HG03045 (cell line): ENCODE data around the gene TUSC2.

Experiments
- ATAC-seq: cut with Tn5 transposase; IDR thresholded peaks from one replicate; pipeline ENCODE4 v1.9.1; 2021; ENCODE audit warnings: mild to moderate bottlenecking, moderate library complexity; ENCODE audit not compliant: unreplicated experiment

The TUSC2 gene

DNA sequence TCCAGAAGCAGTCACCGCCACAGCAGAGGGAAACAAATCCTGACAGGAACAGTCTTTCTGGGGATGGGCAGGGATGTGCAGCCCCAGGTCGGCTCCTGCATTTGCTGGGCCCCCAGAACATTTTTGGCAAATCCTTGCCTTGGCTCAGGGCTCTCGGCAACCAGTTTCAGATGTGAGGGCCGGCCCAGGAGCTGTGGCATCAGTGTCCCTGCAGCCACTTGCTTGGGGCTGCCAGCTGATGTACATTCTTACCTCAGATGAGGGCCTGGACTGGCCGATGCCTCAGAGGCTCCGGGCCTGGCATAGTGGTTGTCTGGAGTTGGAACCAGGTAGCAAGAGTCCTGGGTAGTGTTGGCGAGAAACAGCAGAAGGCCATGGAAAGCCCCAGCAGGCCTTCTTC is 26.8 kb upstream of the TUSC2 start:
- no peak for ATAC-seq

DNA sequence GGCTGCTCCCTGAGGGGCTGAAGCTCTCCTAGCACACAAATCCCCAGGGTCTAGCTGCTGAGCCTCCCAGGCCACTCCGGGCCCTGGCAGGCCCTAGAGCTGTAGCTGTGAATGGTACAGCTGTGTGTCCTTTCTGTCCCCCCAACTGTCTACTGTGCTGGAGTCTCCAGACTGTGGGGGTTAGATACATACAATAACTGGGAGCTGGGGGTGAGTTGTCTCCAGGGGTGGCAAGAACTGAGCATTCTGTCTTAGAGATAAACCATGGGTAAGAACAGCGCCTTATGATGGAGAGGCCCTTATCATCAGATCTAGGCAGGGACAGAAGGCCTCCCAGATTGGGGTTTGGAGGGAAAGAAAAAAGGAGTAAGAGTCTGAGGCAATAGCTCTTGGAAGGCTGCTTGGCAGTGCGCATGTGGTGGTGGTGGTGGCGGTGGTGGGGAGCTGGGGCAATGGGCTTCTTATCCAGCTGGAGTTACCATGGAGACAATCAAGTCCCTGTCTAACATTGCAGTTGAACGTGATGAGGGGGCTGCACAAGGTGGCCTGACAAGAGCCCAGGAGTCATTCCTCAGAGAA is 26.3 kb upstream of the TUSC2 start:
- ATAC-seq, result no peak

DNA sequence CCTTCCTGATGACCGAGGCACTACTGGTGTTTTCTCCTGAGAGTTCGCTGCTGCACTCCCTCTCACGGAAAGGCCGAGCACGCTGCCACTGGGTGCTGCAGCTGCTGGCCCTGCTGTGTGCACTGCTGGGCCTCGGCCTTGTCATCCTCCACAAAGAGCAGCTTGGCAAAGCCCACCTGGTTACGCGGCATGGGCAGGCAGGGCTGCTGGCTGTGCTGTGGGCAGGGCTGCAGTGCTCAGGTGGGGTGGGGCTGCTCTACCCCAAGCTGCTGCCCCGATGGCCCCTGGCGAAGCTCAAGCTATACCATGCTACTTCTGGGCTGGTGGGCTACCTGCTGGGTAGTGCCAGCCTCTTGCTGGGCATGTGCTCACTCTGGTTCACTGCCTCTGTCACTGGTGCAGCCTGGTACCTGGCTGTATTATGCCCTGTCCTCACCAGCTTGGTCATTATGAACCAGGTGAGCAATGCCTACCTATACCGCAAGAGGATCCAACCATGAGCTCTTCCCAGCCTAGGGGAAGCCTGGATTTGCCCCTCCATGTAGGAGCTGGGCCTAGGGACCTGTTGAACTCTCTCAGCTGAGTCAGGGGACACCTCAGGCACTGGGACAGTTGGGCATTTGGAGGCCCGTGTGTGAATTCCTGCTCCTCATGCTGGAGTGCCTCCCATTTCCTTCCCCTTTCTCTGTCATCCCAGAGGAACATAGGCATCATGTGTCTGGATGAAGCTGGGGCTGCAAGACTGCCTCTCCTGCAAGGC is 25.4 kb upstream of the TUSC2 start:
- ATAC-seq, result no peak

DNA sequence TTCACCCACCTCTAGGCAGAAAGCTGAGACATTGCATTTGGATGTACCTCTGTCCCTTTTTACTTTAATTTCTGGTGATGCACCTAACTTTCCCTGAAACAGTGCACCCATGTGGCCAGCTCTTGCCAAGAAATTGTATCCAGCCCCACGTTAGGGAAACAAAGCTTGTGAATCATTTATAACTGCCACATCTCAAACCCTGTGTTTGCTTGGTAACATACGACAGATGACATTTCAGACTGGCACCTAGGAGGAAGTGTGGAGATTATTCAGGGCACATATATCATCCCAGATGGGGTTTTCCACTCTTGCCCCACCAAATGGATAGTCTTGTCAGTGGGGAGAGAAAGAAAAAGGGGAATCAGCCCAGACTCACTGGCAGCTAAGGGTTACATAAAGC is 24.8 kb upstream of the TUSC2 start:
- ATAC-seq, result no peak

DNA sequence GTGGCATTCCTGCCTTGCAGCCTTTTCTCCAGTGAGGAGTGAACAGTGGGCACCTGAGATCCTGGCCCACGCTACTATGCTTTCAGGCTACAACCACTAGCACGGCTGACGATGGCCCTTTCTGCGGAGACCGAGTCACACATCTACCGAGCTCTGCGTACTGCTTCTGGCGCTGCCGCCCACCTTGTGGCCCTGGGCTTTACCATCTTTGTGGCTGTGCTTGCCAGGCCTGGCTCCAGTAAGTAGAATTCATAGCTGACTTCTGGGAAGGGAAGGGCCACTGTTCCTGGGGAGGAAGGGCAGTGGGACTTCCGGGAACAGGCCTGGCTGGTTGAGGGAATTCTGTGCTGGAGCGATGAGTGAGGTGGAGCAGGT is 23.3 kb upstream of the TUSC2 start:
- ATAC-seq, result no peak

DNA sequence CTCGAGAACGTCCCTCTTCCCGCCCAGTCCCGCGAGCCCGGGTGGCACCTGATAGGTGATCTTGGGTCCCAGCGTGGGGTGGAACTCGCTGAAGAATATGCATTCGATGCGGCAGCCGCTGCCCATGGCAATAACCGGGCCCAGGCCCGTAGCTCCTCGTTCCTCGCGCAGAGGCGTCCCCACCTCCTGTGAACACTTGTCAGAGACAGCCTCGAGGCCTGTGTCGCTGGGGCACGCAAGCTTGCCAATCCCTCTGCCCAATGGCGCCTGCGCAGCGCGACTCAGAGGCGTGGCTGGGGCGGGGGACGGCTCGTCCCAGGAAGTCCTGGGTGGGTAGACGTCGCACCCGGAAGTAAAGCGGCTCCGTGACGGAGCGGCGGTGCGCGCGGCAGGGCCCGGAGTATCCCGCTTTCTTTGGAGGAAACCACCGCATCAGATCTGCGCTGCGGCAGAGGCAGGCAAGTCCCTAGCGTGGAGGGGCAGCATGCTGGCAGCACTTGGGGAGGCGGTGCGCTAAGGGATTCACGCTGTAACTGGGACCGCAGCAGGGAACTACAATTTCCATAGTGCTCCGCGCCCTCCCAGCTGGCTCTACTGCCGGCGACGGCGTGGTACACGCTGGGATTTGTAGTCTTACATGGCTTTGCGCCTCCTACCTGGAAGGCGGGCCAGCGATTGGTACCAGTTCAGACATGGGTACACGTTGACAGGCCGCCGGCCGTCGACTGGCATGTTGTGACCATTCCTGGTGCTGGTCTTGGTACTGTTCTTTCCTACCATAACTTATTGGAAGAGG is 22.7 kb upstream of the TUSC2 start, which contains the start of the genes CYB561D2 and NPRL2:
TSS of gene CYB561D2 (plus strand) at position 336 of the 796 bp plus-strand sequence. CDS start 572 bp downstream, outside the sequence.
TSS of gene NPRL2 (minus strand) at position 249 of the 796 bp plus-strand sequence. CDS start at position 126, 123 bp downstream.
- peak; percentile 89 for ATAC-seq

DNA sequence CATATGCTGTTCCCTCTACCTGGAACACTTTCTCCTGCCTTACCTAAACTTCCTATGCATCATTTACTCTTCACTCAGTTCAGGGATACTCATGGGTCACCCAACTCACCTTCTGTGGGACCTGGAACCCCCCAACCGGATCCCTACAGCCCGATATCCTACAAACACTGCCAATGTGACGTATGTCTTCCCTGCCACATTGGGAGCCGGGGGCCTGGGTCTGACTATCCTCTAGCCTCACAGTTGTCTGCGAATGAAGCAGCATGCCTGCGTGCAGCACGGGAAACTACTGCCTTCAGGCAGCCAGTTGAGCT is 22.1 kb upstream of the TUSC2 start:
- ATAC-seq, result no peak

DNA sequence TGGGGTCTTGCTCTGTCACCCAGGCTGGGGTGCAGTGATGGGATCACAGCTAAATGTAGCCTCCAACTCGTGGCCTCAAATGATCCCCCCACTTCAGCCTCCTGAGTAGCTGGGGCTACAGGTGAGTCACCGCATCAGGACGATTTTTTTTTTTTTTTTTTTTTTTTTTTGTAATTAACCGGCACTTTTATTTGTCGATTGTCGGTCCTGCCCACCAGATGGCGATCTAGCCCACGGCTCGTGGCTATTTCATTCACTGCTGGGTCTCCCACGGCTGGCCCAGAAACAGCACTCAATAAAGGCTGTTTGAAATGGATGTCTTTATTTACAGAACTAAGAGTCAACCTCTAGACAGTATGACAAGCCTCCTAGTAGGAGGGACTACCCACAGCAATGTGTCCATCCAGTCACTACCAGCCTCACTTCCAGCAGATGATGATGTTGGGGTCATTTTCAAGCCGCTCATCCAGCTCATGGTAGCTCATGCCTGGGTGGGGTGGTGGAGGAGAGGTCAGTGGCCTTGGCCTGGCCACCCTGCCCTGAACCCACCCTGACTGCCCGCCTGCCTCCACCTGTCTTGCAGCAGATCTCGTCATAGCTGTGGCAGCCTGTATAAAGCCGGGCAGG is 19.3 kb upstream of the TUSC2 start:
- ATAC-seq, result no peak

DNA sequence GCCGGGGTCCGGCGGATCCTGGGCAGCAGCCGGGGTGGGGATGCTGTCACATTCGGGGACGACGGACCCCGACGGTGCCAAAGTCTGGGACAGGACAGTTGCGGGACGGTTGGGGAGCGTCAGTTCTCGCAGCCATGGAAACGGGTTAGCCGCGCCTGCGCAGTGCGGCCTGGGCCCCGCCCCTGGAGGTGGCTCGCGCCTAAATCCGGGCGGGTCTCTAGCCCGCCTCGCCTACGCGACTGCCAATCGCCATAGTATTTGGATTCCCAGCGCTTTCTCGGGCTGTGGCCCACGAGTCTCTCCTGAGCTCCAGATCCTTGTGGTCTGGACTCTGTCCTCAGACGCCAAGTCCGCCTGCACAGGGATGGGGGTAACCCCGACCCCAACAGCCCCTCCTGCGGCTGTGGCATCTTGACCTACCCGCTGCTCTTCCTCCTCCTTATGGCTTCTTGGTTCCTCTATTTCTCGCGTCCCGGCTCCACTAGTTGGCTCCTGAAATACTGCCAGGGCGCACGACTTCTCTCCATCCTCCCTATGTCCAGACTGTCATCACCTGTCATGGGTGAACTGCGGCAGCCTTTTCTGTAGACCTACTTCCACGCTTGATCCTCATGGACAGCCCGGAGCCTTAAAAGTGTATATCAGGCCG is 17.7 kb upstream of the TUSC2 start, which contains the start of gene ZMYND10:
TSS of gene ZMYND10 (minus strand) at position 147 of the 649 bp plus-strand sequence. CDS start 153 bp downstream, outside the sequence.
- ATAC-seq, result no peak

DNA sequence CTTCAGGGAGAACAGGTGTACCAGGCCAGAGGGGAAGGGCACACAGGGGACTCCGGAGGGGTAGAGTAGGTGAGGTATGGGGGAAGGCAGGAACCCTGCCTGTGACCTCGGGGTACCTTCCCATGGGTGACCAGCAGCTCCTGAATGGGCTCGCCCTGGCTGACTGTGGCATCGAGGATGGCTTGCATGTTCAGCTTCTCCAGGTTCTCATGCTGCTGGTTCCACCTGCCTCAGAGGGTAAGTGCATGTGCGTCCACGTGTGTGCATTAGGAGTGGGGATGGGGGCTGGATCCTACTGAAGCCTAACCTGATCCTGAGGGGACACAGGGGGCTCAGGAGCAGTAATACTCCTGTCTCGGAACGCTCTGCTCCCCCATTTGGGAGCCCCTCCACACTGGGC is 17.0 kb upstream of the TUSC2 start:
- no peak for ATAC-seq

DNA sequence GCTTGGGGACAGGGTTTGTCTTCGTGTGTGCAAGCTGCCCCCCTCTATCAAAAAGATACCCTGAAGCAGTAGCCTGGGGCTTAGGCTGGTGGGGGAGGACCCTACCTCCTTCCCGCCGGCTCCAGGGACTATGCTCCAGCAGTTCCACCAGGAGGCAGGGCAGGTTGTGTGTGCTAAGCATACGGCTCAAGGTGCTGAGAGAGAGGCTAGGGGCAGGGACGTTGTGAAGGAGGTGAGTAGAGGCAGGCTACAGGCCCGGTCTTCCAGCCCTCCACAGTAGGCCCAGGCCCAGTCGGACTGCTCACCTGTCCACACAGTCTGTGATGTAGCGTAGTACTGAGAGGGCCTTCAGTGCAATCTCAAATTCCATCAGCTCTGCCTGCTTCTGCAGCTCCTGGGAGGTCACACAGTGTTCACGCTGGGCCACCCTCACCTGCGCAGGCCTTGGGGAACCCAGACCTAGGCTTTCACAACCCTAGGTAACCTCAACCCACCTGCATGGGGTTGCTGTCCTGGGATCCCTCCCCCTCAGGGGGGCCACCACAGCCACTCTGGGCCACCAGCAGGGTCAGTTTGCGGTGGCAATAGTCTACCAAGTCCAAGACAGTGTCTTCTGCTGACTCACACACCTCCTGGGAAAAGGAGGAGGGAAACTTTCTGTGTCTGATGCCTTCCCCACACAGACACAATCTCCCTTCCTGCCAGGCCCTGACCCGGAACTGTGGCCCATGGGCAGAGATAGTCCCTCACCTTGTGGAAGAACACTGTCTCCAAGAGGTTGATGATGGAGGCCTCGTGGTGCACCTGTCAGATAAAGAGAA is 15.0 kb upstream of the TUSC2 start:
- ATAC-seq, result no peak

DNA sequence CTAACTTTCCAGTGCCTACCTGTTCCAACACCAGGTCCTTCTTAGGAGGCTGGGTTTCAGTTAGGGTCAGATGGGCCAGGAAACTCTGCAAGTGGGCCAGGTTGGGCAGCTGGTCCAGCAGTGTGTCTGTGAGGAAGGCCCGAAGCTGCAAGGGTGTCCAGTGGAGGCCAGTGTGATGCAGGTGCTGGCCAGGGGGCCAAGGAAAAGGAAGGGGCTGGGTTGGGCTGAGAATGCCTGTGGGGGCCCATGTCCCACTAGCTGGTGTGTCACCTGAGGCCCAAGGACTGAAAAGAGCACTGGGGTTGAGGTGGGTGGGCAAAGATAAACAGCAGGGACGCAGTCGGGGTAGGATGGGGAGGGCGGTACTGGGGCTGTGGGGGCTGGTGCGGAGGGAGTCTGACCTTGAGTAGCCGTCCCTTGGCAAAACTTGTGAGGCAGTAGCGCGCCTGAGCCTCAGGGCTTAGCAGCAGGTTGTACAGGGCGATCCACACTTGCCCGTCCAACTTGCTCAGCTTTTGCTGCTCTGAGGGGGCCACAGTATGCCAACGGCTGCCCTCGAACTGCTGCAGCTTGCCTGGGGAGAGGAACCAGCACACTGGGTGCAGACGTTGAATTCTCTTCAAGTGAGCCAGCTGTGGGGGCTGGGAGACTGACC is 14.1 kb upstream of the TUSC2 start:
- ATAC-seq, result no peak

DNA sequence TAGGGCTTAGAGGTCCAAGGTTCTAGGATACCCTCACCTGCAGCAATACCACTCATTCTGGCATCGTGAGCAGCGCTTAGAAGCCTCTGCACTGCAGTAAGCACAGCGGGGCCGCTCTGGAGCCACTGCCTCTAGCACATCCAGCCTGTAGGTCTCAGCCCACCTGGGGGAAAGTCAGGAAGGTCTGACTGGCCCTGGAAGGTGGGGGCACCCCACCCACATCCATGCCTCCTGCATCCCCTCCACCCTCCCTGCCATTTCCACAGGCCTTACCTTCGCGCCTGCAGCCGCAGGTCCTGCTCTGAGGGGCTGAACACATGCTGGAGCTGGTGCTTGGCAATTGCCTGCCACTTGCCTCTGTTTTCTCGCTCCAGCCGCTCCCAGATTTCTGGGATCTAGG is 13.5 kb upstream of the TUSC2 start:
- no peak for ATAC-seq

DNA sequence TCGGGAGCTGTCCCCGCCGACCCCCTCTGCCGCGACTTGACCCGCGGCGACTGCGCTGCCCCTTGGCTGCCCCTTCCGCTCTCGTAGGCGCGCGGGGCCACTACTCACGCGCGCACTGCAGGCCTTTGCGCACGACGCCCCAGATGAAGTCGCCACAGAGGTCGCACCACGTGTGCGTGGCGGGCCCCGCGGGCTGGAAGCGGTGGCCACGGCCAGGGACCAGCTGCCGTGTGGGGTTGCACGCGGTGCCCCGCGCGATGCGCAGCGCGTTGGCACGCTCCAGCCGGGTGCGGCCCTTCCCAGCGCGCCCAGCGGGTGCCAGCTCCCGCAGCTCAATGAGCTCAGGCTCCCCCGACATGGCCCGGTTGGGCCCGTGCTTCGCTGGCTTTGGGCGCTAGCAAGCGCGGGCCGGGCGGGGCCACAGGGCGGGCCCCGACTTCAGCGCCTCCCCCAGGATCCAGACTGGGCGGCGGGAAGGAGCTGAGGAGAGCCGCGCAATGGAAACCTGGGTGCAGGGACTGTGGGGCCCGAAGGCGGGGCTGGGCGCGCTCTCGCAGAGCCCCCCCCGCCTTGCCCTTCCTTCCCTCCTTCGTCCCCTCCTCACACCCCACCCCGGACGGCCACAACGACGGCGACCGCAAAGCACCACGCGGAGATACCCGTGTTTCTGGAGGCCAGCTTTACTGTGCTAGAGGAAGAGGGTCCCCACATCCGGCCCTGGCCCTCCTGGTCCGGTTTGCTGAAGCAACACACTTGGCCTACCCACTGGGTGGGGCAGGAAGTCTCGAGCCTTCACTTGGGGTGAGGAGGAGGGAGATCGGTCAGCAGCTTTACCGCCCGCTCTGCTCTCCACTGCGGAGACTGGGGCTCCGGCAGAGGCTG is 12.7 kb upstream of the TUSC2 start, which contains the start of gene RASSF1:
TSS of gene RASSF1 (minus strand) at position 389 of the 882 bp plus-strand sequence. CDS start at position 358, 31 bp downstream.
- ATAC-seq, result no peak

DNA sequence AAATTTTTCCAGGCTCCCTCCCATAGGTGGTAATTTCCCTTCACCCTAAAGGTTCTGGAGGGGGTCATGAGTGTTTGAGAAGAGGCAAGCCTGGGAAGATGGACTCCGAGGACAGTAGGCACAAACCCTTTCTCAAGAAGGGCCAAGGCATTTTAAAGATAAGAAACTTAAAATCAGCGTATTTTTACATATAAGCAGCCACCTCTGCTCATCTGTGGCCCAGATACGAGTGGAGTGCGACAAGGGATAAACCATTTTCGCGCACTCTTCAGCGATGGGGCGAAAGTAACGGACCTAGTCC is 12.1 kb upstream of the TUSC2 start:
- no peak for ATAC-seq

DNA sequence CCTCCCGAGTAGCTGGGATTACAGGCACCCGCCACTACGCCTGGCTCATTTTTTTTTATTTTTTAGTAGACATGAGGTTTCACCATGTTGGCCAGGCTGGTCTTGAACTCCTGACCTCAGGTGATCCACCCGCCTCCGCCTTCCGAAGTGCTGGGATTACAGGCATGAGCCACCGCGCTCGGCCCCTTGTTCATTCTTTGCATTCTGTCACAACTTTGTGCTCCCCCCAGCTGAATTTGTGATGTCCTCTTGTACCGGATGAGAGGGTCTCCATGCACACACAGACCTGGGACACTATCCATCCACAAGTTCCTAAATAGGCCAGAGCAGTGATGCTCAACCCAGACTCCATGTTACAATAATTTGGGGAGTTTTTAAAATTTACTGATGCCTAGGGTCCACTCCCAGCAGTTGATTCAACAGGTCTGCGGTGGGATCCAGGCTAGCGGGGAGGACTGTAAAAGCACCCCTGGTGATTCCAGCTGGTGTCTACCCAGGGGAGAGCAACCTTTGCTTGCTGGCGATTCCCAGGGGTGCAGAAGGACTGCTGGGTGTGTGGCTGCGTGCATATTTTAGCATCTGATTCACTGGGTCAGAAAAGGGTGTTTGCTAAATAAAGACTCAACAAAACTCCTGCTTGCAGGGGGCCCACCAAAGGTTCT is 11.6 kb upstream of the TUSC2 start:
- ATAC-seq, result no peak

DNA sequence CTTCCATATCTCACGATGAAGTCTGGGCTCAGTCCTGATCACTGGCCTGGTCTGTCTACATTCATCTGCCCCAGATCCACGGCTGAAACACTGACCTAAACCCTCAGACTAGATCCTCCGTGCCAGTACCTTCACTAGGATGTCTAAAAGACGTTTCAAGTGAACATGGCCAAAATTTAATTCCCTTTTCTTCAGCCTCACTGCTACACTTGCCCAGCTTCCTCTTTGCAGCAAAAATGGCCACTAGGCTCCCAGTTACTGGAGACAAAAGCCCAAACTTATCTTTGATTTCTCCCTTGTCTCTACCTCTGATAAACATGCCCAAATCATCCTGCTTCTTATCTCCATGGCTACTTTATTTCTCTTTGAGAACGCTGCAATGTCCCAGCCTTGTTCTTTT is 10.9 kb upstream of the TUSC2 start:
- no peak for ATAC-seq
